Caco-2 (cell line): ENCODE measurements around the gene IKZF1. TPM values are rescaled to one million over a fixed set of nuclear protein-coding genes. Genes with fewer than 3 reads are reported as not detected.
"Not testable (repeated sequence)": the region's sequence is repeated elsewhere in the genome, so short reads cannot be mapped to it uniquely, and the experiment has no call there.

ENCODE experiments used
- BruUV-seq: library from RNA; stranded (reverse); fragments of 400-500 nt; replicated peaks from 2 replicates; lab custom pipeline; 2021; lab: Mats Ljungman, UMichigan
- CTCF ChIA-PET: fragments of 300-600 bp; sonication (Branson Sonifier 250); formaldehyde crosslinking; loops from one replicate; lab custom pipeline; 2022; ENCODE audit warnings: antibody characterized with exemption; lab: Charles Lee
- POLR2A ChIA-PET: fragments of 300-600 bp; sonication (Branson Sonifier 250); formaldehyde crosslinking; loops from one replicate; lab custom pipeline; 2022; ENCODE audit warnings: antibody characterized with exemption; lab: Charles Lee
- DNase-seq, 2 experiments: peaks; one replicate each; pipeline versions ENCODE4 v3.0.0 to v3.0.0-alpha.2; 2020 to 2022
- H3K27me3 ChIP-seq: replicated peaks from 2 replicates; pipeline ENCODE4 v1.6.0; 2011; ENCODE audit warnings: low read length; ENCODE audit not compliant: control insufficient read depth, insufficient read depth
- H3K36me3 ChIP-seq: 2 replicates; pipeline ENCODE4 v1.5.1; 2011; ENCODE audit warnings: low read length; ENCODE audit not compliant: control insufficient read depth, insufficient read depth
- H3K4me1 ChIP-seq: fragments of 250-450 bp; sonication (Bioruptor Pico); 2 replicates; pipeline ENCODE4 v1.5.1; 2020; ENCODE audit warnings: mild to moderate bottlenecking
- H3K4me3 ChIP-seq: 2 replicates; pipeline ENCODE4 v1.5.1; 2011; ENCODE audit warnings: low read depth, mild to moderate bottlenecking, control low read depth, low read length
- H3K9me3 ChIP-seq: fragments of 250-450 bp; sonication (Bioruptor Pico); 2 replicates; pipeline ENCODE4 v1.5.1; 2020; ENCODE audit warnings: mild to moderate bottlenecking, moderate library complexity
- H3K27ac Mint-ChIP-seq: one replicate; pipeline ENCODE4 v1.8.0; 2022; ENCODE audit warnings: mixed read lengths; ENCODE audit not compliant: unreplicated experiment
- H3K27me3 Mint-ChIP-seq: one replicate; pipeline ENCODE4 v1.8.0; 2022; ENCODE audit warnings: mixed read lengths; ENCODE audit not compliant: insufficient read depth, unreplicated experiment
- H3K36me3 Mint-ChIP-seq: one replicate; pipeline ENCODE4 v1.8.0; 2022; ENCODE audit warnings: mild to moderate bottlenecking, mixed read lengths; ENCODE audit not compliant: insufficient read depth, unreplicated experiment
- H3K4me1 Mint-ChIP-seq: one replicate; pipeline ENCODE4 v1.8.0; 2022; ENCODE audit warnings: low read depth, mixed read lengths; ENCODE audit not compliant: unreplicated experiment
- H3K4me3 Mint-ChIP-seq: one replicate; pipeline ENCODE4 v1.8.0; 2022; ENCODE audit warnings: mild to moderate bottlenecking, moderate library complexity, mixed read lengths; ENCODE audit not compliant: unreplicated experiment
- H3K9me3 Mint-ChIP-seq: one replicate; pipeline ENCODE4 v1.8.0; 2022; ENCODE audit warnings: mixed read lengths; ENCODE audit not compliant: unreplicated experiment
- intact Hi-C: fragments of 100-400 bp; cut with micrococcal nuclease; formaldehyde crosslinking; loops from one replicate; pipeline ENCODE4 v1.10.0; 2022; ENCODE audit not compliant: unreplicated experiment
- total RNA-seq: library from RNA; stranded (reverse); gene quantifications from 2 replicates; pipeline ENCODE4 v1.2.3, GENCODE V29; 2022
- TF ChIP-seq, protein P1 (sequence below), 2 experiments: fragments of 200-600 bp in 1 of 2; IDR thresholded peaks; 1 replicate in 1 of 2; 2 replicates in 1 of 2; pipeline versions ENCODE4 v1.5.1 to v1.8.0; 2011 to 2022; ENCODE audit warnings: antibody characterized with exemption in 1 of 2, control low read depth in 1 of 2, inconsistent platforms in 1 of 2, low read depth in 1 of 2, low read length in 1 of 2, mild to moderate bottlenecking in 1 of 2, moderate library complexity in 1 of 2; ENCODE audit not compliant: insufficient read depth in 1 of 2, severe bottlenecking in 1 of 2, unreplicated experiment in 1 of 2

IKZF1 gene
- total RNA-seq, 1 experiment from 2014 or later = not detected

DNA sequence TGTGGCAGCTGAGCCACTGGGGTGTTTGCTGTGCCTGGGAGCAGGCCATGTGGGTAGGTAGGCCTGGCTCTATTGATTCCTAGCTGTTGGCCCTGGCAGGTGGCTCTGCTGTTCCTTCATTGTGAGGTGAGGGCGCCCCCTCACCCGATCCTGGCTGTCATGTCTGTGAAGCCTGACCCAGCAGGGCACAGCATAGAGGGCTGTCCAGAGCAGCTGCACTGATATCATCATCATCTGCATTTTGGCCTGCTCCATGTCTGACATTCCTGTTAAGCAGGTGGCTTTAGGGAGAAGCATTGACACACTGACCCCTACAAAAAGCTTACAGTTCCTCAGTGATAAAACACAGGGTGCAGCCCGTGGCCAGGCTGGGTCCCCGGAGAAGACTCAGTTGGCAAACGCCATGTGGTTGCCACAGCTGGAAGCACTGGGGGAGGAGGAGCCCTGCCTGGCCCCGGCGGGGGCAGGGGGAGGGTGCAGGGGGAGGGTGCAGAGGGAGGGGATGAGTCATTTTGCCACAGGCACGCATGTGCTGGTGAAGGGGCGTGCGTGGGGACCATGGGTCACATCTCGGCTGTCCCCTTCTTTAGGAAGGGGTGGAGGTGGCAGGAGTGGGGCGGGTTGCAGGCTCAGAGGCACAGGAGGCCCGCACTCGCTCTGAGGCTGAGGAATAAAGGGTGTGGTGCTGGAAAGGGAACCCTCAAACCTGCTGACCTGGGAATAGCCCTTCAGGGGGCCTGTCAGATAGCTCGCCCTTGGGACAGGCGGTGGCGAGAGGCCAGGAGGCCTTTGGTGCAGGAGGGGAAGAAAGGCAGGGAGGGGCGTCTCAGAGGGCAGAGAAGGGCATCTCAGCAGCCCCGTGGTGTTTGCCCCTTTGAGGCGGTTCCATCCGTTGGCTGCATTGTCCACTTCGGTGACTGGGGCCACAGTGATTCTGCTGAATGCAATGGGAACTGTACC, 31.6 kb downstream of the IKZF1 start:
- Mint-ChIP-seq H3K4me1 (no peaks in the 10 kb centered on the region), H3K27me3 (peaks cover 12% of the 10 kb centered on the region), H3K36me3 (no peaks in the 10 kb centered on the region), H3K9me3 (no peaks in the 10 kb centered on the region), H3K4me3 (no peak overlapping the region), H3K27ac (no peak overlapping the region)
- BruUV-seq = no TSS peak
- Histone ChIP-seq H3K4me1 (no peaks in the 10 kb centered on the region), H3K9me3 (no peaks in the 10 kb centered on the region), H3K27me3 (no peaks in the 10 kb centered on the region), H3K36me3 (no peaks in the 10 kb centered on the region), H3K4me3 (no peak overlapping the region)
- ChIA-PET POLR2A (no interaction called here), CTCF (no interaction called here)
- intact Hi-C loops = no loop called here
- TF ChIP-seq, protein P1, sequence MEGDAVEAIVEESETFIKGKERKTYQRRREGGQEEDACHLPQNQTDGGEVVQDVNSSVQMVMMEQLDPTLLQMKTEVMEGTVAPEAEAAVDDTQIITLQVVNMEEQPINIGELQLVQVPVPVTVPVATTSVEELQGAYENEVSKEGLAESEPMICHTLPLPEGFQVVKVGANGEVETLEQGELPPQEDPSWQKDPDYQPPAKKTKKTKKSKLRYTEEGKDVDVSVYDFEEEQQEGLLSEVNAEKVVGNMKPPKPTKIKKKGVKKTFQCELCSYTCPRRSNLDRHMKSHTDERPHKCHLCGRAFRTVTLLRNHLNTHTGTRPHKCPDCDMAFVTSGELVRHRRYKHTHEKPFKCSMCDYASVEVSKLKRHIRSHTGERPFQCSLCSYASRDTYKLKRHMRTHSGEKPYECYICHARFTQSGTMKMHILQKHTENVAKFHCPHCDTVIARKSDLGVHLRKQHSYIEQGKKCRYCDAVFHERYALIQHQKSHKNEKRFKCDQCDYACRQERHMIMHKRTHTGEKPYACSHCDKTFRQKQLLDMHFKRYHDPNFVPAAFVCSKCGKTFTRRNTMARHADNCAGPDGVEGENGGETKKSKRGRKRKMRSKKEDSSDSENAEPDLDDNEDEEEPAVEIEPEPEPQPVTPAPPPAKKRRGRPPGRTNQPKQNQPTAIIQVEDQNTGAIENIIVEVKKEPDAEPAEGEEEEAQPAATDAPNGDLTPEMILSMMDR (IDR thresholded peaks at IDR 0.05; ENCODE audit: insufficient read depth in 1 of 2, low read depth in 1 of 2, low read length in 1 of 2, severe bottlenecking in 1 of 2, unreplicated experiment in 1 of 2) = no peak
- no peak for DNase-seq

DNA sequence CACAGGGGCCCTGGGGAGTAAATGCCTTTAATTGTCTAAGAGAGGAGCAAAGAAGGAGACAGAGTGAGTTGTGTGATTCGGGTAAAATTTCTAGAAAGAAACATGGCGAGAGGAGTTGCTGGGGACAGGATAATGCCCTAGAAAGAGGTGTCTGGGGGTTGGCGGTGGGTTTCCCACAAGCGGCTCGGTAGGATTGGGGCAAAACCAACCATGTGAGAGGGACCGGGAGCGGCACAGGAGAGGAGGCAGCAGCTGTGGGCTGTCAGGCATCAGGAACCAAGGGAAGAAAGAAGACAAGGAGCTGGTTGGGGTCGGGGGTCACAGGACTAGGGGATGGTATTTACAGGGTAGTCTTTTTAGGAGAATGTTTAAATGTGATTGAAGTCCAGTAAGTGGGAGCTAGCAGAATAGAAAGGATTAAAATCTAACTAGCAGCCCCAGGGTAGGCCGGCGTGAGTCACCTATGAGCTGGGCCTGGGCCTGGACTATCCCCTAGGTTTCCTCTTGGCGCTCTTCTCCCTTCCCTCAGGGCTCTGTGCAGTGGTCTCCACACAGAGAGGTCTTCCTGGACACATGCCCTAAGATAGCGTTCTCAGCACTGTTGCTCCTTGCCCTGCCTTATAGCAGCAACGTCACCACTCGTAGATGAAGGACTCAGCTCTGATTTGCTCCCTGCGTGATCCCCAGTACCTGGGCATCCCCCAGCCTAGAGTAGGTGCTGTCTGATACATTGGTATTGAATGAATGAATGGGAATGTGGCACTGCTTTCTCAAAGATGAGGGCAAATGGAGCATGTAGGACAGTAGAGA, 32.6 kb downstream of the IKZF1 start:
- no peaks in the 10 kb centered on the region for H3K4me1 Mint-ChIP-seq
- TF ChIP-seq, protein P1 (IDR thresholded peaks at IDR 0.05; ENCODE audit: insufficient read depth in 1 of 2, low read depth in 1 of 2, low read length in 1 of 2, severe bottlenecking in 1 of 2, unreplicated experiment in 1 of 2) = no peak
- ChIA-PET POLR2A (no interaction called here), CTCF (no interaction called here)
- peaks cover 8% of the 10 kb centered on the region for H3K27me3 Mint-ChIP-seq
- H3K27ac Mint-ChIP-seq = no peak overlapping the region
- no peaks in the 10 kb centered on the region for H3K36me3 ChIP-seq
- intact Hi-C loops = no loop called here
- no peak for DNase-seq
- H3K27me3 ChIP-seq = no peaks in the 10 kb centered on the region
- no peak overlapping the region for H3K4me3 ChIP-seq
- no peak overlapping the region for H3K4me3 Mint-ChIP-seq
- H3K9me3 ChIP-seq = no peaks in the 10 kb centered on the region
- H3K9me3 Mint-ChIP-seq = no peaks in the 10 kb centered on the region
- H3K36me3 Mint-ChIP-seq = no peaks in the 10 kb centered on the region
- H3K4me1 ChIP-seq = no peaks in the 10 kb centered on the region
- no TSS peak for BruUV-seq

DNA sequence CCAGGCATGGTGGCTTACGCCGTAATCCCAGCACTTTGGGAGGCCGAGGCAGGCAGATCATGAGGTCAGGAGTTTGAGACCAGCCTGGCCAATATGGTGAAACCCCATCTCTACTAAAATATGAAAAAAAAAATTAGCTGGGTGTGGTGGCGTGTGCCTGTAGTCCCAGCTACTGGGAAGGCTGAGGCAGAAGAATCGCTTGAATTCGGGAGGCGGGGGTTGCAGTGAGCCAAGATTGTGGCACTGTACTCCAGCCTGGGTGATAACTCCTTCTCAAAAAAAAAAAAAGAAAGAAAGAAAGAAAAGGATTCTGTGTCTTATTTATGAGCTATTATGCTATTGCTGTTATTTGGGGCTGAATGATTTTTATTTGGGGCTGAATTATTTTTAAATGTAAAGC, 35.0 kb downstream of the IKZF1 start:
- H3K27me3 ChIP-seq, H3K36me3 Mint-ChIP-seq, CTCF ChIA-PET, H3K4me3 Mint-ChIP-seq, BruUV-seq, H3K36me3 ChIP-seq, POLR2A ChIA-PET, H3K4me1 Mint-ChIP-seq, H3K9me3 Mint-ChIP-seq, H3K9me3 ChIP-seq, H3K4me3 ChIP-seq, H3K27ac Mint-ChIP-seq, DNase-seq, H3K4me1 ChIP-seq, intact Hi-C loops: not testable (repeated sequence)
- H3K27me3 Mint-ChIP-seq = peaks cover 14% of the 10 kb centered on the region
